ENCODE measurements around the gene SLC1A7. TPM values are rescaled to one million over a fixed set of nuclear protein-coding genes. Genes with fewer than 3 reads are reported as not detected.

The SLC1A7 gene
- total RNA-seq, 4 donors from 2014 or later: 0.54 to 1.6 (median 0.62) TPM; not detected in 1

DNA sequence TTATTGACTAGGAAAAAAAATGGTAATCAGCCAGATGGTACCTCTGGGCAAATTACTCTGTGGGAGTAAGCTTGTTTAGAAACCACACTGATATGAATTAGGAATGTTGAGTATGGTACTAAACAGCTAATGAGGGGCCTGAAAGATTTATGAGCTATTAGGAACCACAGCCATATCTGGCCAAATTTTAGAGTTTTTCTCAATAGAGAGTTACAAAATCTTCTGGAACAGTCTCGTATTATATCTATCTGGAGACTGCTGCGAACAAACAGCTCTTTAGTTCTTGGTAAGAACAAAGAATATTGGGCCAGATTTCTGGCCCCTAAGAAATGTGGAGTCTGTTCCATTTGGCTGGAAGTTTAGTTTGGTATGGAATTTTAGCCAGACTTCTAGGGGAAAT is 85.3 kb downstream of the SLC1A7 start:
- H3K36me3 ChIP-seq: peaks cover 0 to 18% of the 10 kb centered on the region in 2 donors
- WGBS, 2 donors (ENCODE audit: low coverage in 1 of 2): 42 to 80% methylated on average over 2 of the region's 2 CpGs
- H3K9me3 ChIP-seq: no peaks in the 10 kb centered on the region
- H3K4me3 ChIP-seq: no peak overlapping the region
- H3K27ac ChIP-seq: peak overlapping the region in 2 of 4 donors; percentile 2 to 35
- ATAC-seq: peak; percentile 40
- TF ChIP-seq, protein P1, sequence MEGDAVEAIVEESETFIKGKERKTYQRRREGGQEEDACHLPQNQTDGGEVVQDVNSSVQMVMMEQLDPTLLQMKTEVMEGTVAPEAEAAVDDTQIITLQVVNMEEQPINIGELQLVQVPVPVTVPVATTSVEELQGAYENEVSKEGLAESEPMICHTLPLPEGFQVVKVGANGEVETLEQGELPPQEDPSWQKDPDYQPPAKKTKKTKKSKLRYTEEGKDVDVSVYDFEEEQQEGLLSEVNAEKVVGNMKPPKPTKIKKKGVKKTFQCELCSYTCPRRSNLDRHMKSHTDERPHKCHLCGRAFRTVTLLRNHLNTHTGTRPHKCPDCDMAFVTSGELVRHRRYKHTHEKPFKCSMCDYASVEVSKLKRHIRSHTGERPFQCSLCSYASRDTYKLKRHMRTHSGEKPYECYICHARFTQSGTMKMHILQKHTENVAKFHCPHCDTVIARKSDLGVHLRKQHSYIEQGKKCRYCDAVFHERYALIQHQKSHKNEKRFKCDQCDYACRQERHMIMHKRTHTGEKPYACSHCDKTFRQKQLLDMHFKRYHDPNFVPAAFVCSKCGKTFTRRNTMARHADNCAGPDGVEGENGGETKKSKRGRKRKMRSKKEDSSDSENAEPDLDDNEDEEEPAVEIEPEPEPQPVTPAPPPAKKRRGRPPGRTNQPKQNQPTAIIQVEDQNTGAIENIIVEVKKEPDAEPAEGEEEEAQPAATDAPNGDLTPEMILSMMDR (IDR thresholded peaks at IDR 0.05): no peak
- no peak for TF ChIP-seq POLR2A (IDR thresholded peaks at IDR 0.05)
- TF ChIP-seq EP300 (IDR thresholded peaks at IDR 0.05): no peak
- TF ChIP-seq POLR2AphosphoS5 (IDR thresholded peaks at IDR 0.05): no peak
- peaks cover 12% of the 10 kb centered on the region for H3K27me3 ChIP-seq
- peaks cover 0 to 31% (median under 1%) of the 10 kb centered on the region in 3 donors for H3K4me1 ChIP-seq

DNA sequence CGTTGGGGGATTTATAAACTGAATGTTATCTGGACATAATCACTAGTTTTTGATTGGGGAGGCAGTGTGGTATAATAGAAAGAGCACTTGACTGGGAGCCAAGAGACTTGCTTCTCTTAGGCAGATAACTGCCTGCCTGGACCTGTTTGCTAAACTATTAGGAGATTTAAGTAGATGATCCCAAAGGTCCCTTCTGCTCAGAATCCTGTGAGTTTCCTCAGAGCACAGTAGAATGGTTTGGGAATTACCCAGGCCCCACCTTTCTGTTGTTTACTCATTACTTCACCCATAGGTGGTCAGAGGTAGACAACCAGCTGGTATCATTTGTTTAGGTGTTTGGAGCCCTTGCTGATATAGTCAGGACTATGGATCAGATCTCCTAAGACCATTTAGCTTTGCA is 90.8 kb downstream of the SLC1A7 start:
- H3K27ac ChIP-seq: no peak overlapping the region
- no peak overlapping the region for H3K4me3 ChIP-seq
- H3K4me1 ChIP-seq: peaks cover 0 to 41% (median 0%) of the 10 kb centered on the region in 3 donors
- peaks cover 0 to 57% of the 10 kb centered on the region in 2 donors for H3K36me3 ChIP-seq
- no peak for ATAC-seq
- no peaks in the 10 kb centered on the region for H3K27me3 ChIP-seq
- H3K9me3 ChIP-seq: no peaks in the 10 kb centered on the region
- TF ChIP-seq, protein P1 (IDR thresholded peaks at IDR 0.05): no peak
- TF ChIP-seq EP300 (IDR thresholded peaks at IDR 0.05): no peak
- 33 to 70% methylated on average over 1 of the region's 1 CpG for WGBS, 2 donors (ENCODE audit: low coverage in 1 of 2)

DNA sequence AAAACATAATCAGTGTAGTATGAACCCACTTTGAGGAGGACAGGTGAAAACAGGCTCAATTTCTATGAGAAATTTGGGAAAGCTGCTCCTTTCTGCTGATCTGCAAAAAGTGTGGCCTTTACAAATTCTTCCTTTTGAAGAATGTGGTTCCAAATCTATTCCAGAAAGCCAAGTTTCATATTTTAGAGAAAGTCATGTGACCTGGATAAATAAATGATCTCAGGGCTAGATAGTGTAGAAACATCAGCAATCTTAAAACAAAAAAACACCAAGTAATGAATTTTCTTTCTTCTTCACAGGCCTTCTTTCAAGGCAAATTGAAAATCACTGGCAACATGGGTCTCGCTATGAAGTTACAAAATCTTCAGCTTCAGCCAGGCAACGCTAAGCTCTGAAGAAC is 92.1 kb downstream of the SLC1A7 start:
- Histone ChIP-seq H3K36me3 (peaks cover 0 to 57% of the 10 kb centered on the region in 2 donors), H3K27ac (peak overlapping the region in 3 of 4 donors; percentile 7 to 23 (median 12)), H3K4me1 (peaks cover 0 to 43% (median 0%) of the 10 kb centered on the region in 3 donors), H3K4me3 (no peak overlapping the region), H3K9me3 (no peaks in the 10 kb centered on the region), H3K27me3 (no peaks in the 10 kb centered on the region)
- ATAC-seq: peak; percentile 50
- 67 to 83% methylated on average over 2 of the region's 2 CpGs for WGBS, 2 donors (ENCODE audit: low coverage in 1 of 2)
- TF ChIP-seq EP300 (IDR thresholded peaks at IDR 0.05) (no peak), POLR2AphosphoS5 (IDR thresholded peaks at IDR 0.05) (no peak), POLR2A (IDR thresholded peaks at IDR 0.05) (no peak)
- TF ChIP-seq, protein P1 (IDR thresholded peaks at IDR 0.05): no peak

DNA sequence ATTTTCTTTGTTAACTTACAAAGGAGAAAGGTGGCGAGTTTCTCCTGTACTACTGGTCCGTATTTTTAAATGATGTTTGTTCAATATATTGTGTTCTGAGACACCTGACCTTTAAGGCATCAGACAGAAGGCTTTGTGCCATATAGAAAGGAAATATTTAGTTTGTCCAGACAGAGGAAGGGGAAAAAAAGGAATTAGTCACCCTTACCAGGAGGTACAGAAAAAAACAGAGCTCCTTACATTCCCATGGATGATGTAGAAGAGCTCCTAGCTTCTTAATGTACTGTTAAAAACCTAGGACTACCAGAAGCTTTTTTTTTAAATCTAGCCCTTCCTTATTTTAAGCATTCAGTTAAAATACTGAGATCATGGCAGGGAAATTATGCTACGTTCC is 92.9 kb downstream of the SLC1A7 start:
- Histone ChIP-seq H3K4me3 (no peak overlapping the region), H3K4me1 (peaks cover 0 to 43% (median 0%) of the 10 kb centered on the region in 3 donors), H3K9me3 (no peaks in the 10 kb centered on the region), H3K36me3 (peaks cover 0 to 57% of the 10 kb centered on the region in 2 donors), H3K27me3 (no peaks in the 10 kb centered on the region), H3K27ac (peak overlapping the region in 1 of 4 donors; percentile 14)
- no peak for TF ChIP-seq POLR2A (IDR thresholded peaks at IDR 0.05)
- TF ChIP-seq EP300 (IDR thresholded peaks at IDR 0.05): no peak
- no peak for TF ChIP-seq POLR2AphosphoS5 (IDR thresholded peaks at IDR 0.05)
- TF ChIP-seq, protein P1 (IDR thresholded peaks at IDR 0.05): no peak
- 63 to 77% methylated on average over 3 of the region's 3 CpGs for WGBS, 2 donors (ENCODE audit: low coverage in 1 of 2)
- no peak for ATAC-seq

DNA sequence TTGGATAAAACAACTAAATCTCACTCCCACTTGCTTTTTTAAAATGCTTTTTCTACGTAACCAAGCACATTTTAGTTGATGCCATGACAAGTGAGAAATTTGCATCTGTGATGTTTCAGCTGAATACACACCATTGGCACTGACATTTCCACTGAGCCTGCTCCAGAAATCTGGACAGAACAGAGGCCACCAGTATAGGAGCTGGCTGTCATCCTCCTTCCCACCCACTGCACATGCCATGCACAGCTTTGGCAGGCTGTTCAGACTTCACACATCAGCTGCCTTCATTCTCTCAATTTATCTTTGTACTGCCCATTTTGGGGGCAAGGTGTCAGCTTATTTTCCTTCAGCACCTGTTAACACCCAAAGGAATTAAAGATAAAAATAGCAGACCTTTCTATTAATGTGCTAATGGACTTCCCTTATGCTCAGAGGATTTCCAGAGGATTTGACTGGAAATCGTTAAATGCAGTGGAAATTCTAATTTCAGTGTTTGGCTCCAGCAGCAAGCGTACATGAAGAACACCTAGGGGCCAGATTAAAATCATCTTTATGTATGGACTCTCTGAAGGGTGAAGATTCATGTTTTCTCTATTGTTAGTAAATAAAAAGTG is 93.4 kb downstream of the SLC1A7 start:
- H3K27ac ChIP-seq: peak overlapping the region in 1 of 4 donors; percentile 14
- 45 to 67% methylated on average over 3 of the region's 3 CpGs for WGBS, 2 donors (ENCODE audit: low coverage in 1 of 2)
- no peak for TF ChIP-seq POLR2A (IDR thresholded peaks at IDR 0.05)
- TF ChIP-seq POLR2AphosphoS5 (IDR thresholded peaks at IDR 0.05): no peak
- TF ChIP-seq EP300 (IDR thresholded peaks at IDR 0.05): no peak
- TF ChIP-seq, protein P1 (IDR thresholded peaks at IDR 0.05): no peak
- no peaks in the 10 kb centered on the region for H3K9me3 ChIP-seq
- no peak overlapping the region for H3K4me3 ChIP-seq
- H3K4me1 ChIP-seq: peaks cover 0 to 43% (median 0%) of the 10 kb centered on the region in 3 donors
- no peak for ATAC-seq
- H3K36me3 ChIP-seq: peaks cover 0 to 57% of the 10 kb centered on the region in 2 donors
- H3K27me3 ChIP-seq: no peaks in the 10 kb centered on the region
